ENCODE measurements around the gene SLC17A1. TPM values are rescaled to one million over a fixed set of nuclear protein-coding genes. Genes with fewer than 3 reads are reported as not detected.

The SLC17A1 gene
- total and polyA plus RNA-seq, 4 donors = 0.12 TPM; not detected in 3

Other genes starting within 250 kb of the SLC17A1 start
- 1 to 10 TPM; 1.2 to 2.9 TPM for gene SCGN, start 179.8 kb downstream of the SLC17A1 start, total RNA-seq
- 1 to 10 TPM; 2.2 TPM for gene SCGN, start 179.8 kb downstream of the SLC17A1 start, polyA plus RNA-seq (ENCODE audit: insufficient read length in 2 of 2)
- not detected for gene SLC17A4, start 77.3 kb downstream of the SLC17A1 start, total RNA-seq
- gene SLC17A4, start 77.3 kb downstream of the SLC17A1 start, polyA plus RNA-seq (ENCODE audit: insufficient read length in 2 of 2) = not detected
- not detected for gene SLC17A3, start 42.2 kb upstream of the SLC17A1 start, total RNA-seq
- not detected for gene SLC17A3, start 42.2 kb upstream of the SLC17A1 start, polyA plus RNA-seq (ENCODE audit: insufficient read length in 2 of 2)
- not detected for gene SLC17A2, start 98.6 kb upstream of the SLC17A1 start, total RNA-seq
- not detected for gene SLC17A2, start 98.6 kb upstream of the SLC17A1 start, polyA plus RNA-seq (ENCODE audit: insufficient read length in 2 of 2)
- 1 to 10 TPM; 3.6 to 4.0 TPM for gene TRIM38, start 130.8 kb upstream of the SLC17A1 start, total RNA-seq
- gene TRIM38, start 130.8 kb upstream of the SLC17A1 start, polyA plus RNA-seq (ENCODE audit: insufficient read length in 2 of 2) = 1 to 10 TPM; 1.5 to 2.1 TPM

Data from spinal cord (tissue), 4 donors.